Esophagus muscularis mucosa (tissue), 4 donors: ENCODE data around the gene ARHGAP11A. TPM values are rescaled to one million over a fixed set of nuclear protein-coding genes. Genes with fewer than 3 reads are reported as not detected.

Source experiments
- DNase-seq: peaks from one replicate; pipeline ENCODE4 v3.0.0-alpha.2; 2017; ENCODE audit errors: extremely low spot score
- H3K27ac ChIP-seq, 4 donors: fragments of 200-600 bp; sonication (generic); replicated peaks in 1 of 4; 1 replicate in 3 of 4; 2 replicates in 1 of 4; pipeline ENCODE4 v1.5.1; 2016 to 2019; ENCODE audit warnings: mild to moderate bottlenecking in 1 of 4
- H3K27me3 ChIP-seq, 4 donors: fragments of 200-600 bp; sonication (generic); one replicate each; pipeline versions ENCODE4 v1.5.1 to v1.6.0; 2016 to 2019
- H3K36me3 ChIP-seq, 4 donors: fragments of 200-600 bp; sonication (generic); one replicate each; pipeline ENCODE4 v1.5.1; 2016 to 2019
- H3K4me1 ChIP-seq, 4 donors: fragments of 200-600 bp; sonication (generic); one replicate each; pipeline ENCODE4 v1.5.1; 2016 to 2019
- H3K4me3 ChIP-seq, 4 donors: fragments of 200-600 bp; sonication (generic); 1 replicate in 2 of 4; 2 replicates in 2 of 4; pipeline ENCODE4 v1.5.1; 2016 to 2019; ENCODE audit warnings: mild to moderate bottlenecking in 4 of 4, moderate library complexity in 1 of 4
- H3K9me3 ChIP-seq, 4 donors: fragments of 200-600 bp; sonication (generic); 1 replicate in 3 of 4; 2 replicates in 1 of 4; pipeline ENCODE4 v1.5.1; 2016 to 2019
- CTCF ChIP-seq, 3 experiments: fragments of 200-600 bp in 2 of 3; fragments of 450-650 bp in 1 of 3; sonication (generic) in 2 of 3; IDR thresholded peaks; one replicate each; pipeline ENCODE4 v1.5.1; 2017 to 2019; ENCODE audit warnings: antibody characterized with exemption in 3 of 3, mild to moderate bottlenecking in 2 of 3, moderate library complexity in 1 of 3
- EP300 ChIP-seq: sonication (generic); formaldehyde crosslinking; IDR thresholded peaks from one replicate; pipeline ENCODE4 v1.6.1; 2017; ENCODE audit warnings: antibody characterized with exemption
- POLR2A ChIP-seq: fragments of 450-650 bp; IDR thresholded peaks from one replicate; pipeline ENCODE4 v1.6.1; 2017; ENCODE audit warnings: antibody characterized with exemption, moderate library complexity, mild to moderate bottlenecking, low read depth
- POLR2AphosphoS5 ChIP-seq, 2 donors: sonication (generic); formaldehyde crosslinking; IDR thresholded peaks; one replicate each; pipeline ENCODE4 v1.6.1; 2017; ENCODE audit warnings: antibody characterized with exemption in 2 of 2
- WGBS: methylation state at CpG from one replicate; pipeline ENCODE4 v1.1.5; 2018; 5-methylcytosine and 5-hydroxymethylcytosine counted together
- intact Hi-C: fragments of 100-400 bp; cut with DNase I; formaldehyde crosslinking; loops from one replicate; pipeline ENCODE4 v1.15.1; 2023
- total RNA-seq, 4 donors: library from RNA; depleted of rRNA; stranded (reverse); fragments of >200 nt; gene quantifications; one replicate each; pipeline versions ENCODE4 v1.1.0 to v1.2.1, GENCODE V29; 2016

ARHGAP11A gene
- total RNA-seq, 4 donors from 2014 or later, result 0.78 to 1.3 (median 0.91) TPM

DNA sequence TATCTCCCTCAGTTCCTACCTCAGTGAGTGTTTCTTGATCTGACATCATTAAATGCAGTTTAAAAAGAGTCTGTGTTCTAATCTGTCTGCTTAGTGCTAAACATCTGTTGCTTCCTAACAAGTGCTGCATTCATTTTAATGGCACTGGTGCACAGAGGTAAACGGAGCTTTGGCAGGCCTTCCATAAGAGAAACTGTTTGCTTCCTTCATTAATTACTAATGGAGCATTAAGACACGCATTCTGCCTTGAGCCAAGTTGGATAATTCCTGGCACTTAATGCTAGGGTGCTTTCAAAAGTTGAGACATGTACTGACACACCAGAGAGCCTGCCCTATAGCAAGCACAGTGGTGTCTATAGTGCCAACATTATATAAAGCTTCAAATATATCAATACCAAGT is 60.9 kb downstream of the ARHGAP11A start:
- H3K27me3 ChIP-seq, result no peaks in the 10 kb centered on the region
- no peaks in the 10 kb centered on the region for H3K9me3 ChIP-seq
- intact Hi-C loops, result no loop called here
- no peak overlapping the region for H3K27ac ChIP-seq
- WGBS, result 42% methylated on average over 2 of the region's 2 CpGs
- H3K4me3 ChIP-seq, result no peak overlapping the region
- H3K4me1 ChIP-seq, result peaks cover 0 to 46% (median 40%) of the 10 kb centered on the region in 4 donors
- TF ChIP-seq POLR2AphosphoS5 (IDR thresholded peaks at IDR 0.05), result no peak
- TF ChIP-seq CTCF (IDR thresholded peaks at IDR 0.05), result no peak
- TF ChIP-seq EP300, result no peak
- no peak for TF ChIP-seq POLR2A
- DNase-seq, result no peak
- no peaks in the 10 kb centered on the region for H3K36me3 ChIP-seq

DNA sequence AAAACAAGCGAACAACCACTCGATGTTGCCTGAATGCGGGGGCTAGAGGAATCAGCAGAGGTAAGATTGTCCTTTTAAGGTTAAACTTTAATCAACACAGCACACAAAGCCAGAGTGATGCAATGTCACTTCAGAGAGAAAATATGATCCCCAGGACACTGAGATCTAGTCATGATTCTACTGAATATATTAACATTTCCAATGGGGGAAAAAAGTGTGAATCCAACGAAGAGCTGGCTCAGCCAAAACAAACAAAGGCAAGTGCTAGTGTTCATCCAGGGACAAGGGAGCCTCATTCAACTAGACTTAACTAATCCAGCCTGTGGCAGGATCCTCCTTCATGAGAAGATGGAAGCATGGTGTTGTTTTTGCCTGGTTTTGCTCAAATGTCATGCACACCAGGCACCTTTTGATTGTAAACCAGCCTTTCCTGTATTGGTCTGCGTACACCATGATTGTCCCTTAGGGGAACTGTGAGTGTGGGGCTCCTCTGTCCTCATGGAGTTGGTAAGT is 62.0 kb downstream of the ARHGAP11A start:
- WGBS, result 72% methylated on average over 5 of the region's 5 CpGs
- Histone ChIP-seq H3K9me3 (no peaks in the 10 kb centered on the region), H3K27ac (peak overlapping the region in 1 of 4 donors; percentile 8), H3K4me3 (no peak overlapping the region), H3K4me1 (peaks cover 0 to 42% (median 35%) of the 10 kb centered on the region in 4 donors), H3K36me3 (no peaks in the 10 kb centered on the region), H3K27me3 (no peaks in the 10 kb centered on the region)
- TF ChIP-seq EP300, result no peak
- TF ChIP-seq POLR2A, result no peak
- TF ChIP-seq POLR2AphosphoS5 (IDR thresholded peaks at IDR 0.05), result no peak
- TF ChIP-seq CTCF (IDR thresholded peaks at IDR 0.05), result no peak
- DNase-seq, result peak; percentile 68
- intact Hi-C loops, result no loop called here

DNA sequence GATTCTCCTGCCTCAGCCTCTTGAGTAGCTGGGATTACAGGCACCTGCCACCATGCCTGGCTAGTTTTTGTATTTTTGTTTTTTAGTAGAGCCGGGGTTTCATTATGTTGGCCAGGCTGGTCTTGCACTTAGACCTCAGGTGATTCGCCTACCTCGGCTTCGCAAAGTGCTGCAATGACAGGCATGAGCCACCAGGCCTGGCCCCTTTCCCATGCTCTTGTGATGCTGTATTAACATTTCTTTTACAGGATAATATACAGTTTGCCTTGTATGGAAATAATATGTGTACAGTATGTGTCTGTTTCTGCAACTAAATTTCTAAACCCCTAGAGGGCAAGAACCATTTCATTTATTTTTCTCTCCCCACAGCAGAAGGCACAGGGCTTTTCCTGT is 64.0 kb downstream of the ARHGAP11A start:
- Histone ChIP-seq H3K27me3 (no peaks in the 10 kb centered on the region), H3K27ac (no peak overlapping the region), H3K4me1 (peaks cover 0 to 48% (median 38%) of the 10 kb centered on the region in 4 donors), H3K36me3 (no peaks in the 10 kb centered on the region), H3K4me3 (no peak overlapping the region), H3K9me3 (no peaks in the 10 kb centered on the region)
- intact Hi-C loops, result no loop called here
- no peak for DNase-seq
- WGBS, result 94% methylated on average over 4 of the region's 4 CpGs
- TF ChIP-seq CTCF (IDR thresholded peaks at IDR 0.05) (no peak), POLR2AphosphoS5 (IDR thresholded peaks at IDR 0.05) (no peak), EP300 (no peak), POLR2A (no peak)

DNA sequence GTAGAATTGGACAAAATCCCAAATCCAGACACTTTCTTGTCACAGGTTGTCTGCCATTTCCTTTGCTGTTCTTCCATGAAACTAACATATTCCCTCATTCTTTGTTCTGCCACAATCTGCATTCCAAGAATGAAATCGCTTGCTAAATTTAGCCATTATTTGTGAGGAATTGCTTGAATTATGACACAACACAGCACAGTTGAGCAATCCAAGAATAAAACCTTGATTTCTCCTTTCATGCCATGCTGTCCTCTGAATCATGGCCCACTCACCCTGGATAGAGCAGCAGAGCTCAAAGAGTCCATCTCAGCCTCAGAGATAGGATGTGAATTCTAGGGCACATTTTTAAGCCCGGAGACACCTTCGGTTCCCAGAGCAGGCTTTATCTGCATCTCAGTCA is 67.3 kb downstream of the ARHGAP11A start:
- peaks cover 0 to 17% (median 7%) of the 10 kb centered on the region in 4 donors for H3K4me1 ChIP-seq
- no peak for TF ChIP-seq EP300
- TF ChIP-seq POLR2AphosphoS5 (IDR thresholded peaks at IDR 0.05), result peak in 1 of 2 donors; percentile 63
- WGBS, result 78% methylated on average over 3 of the region's 3 CpGs
- peak overlapping the region in 1 of 4 donors; percentile 27 for H3K27ac ChIP-seq
- no peaks in the 10 kb centered on the region for H3K9me3 ChIP-seq
- no peaks in the 10 kb centered on the region for H3K27me3 ChIP-seq
- intact Hi-C loops, result loop anchor here (5.0 kb wide), 1 partner anchor 35 kb away; the partner anchor contains the start of gene GREM1
- no peak for DNase-seq
- no peaks in the 10 kb centered on the region for H3K36me3 ChIP-seq
- H3K4me3 ChIP-seq, result no peak overlapping the region

DNA sequence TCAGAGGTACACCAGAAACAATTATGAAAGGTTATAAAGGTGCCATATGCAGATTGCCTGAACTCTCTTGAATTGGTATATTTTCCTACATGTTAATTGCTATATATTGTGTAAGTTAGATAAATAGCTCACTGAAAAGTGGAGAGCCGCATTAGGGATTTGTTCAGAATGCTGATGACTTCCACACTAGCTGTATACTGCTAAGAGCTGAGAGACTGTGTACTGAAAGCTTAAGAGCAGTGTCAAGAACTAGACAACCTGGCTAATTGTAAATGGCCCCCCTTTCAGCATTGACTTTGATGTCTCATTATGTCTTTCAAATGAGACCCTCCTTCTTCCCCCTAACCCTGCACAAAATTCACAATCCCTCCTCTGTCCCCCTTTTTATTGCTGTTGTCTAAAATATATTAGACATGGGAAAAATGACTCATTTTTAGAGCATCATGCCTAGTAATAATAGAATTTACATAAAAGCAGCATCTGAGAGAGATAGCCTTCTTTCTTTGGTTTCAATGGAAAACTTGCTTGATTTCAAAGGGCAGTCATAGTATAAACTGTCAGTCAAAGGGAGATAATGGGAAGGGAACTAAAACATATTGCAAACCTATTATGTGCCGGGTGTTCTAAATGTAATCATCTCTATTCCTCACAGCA is 67.8 kb downstream of the ARHGAP11A start:
- intact Hi-C loops, result loop anchor here (5.0 kb wide), 1 partner anchor 34 kb away; the partner anchor contains the start of gene GREM1
- H3K27ac ChIP-seq, result no peak overlapping the region
- DNase-seq, result no peak

More for the DNA sequence above, 67.8 kb downstream of the ARHGAP11A start:
- TF ChIP-seq EP300 (no peak), POLR2AphosphoS5 (IDR thresholded peaks at IDR 0.05) (no peak), CTCF (IDR thresholded peaks at IDR 0.05) (no peak), POLR2A (no peak)
- peaks cover 0 to 16% (median 7%) of the 10 kb centered on the region in 4 donors for H3K4me1 ChIP-seq
- WGBS, result 100% methylated on average over 2 of the region's 2 CpGs
- no peak overlapping the region for H3K4me3 ChIP-seq
- H3K36me3 ChIP-seq, result no peaks in the 10 kb centered on the region
- H3K9me3 ChIP-seq, result no peaks in the 10 kb centered on the region
- no peaks in the 10 kb centered on the region for H3K27me3 ChIP-seq
